ENCODE measurements around the gene BEGAIN. TPM values are rescaled to one million over a fixed set of nuclear protein-coding genes. Genes with fewer than 3 reads are reported as not detected.
A peak's percentile ranks its signal among the peaks of the same experiment; 100 is the strongest.

The BEGAIN gene
- total RNA-seq, 5 donors from 2014 or later (not counting 1 experiment from before 2014, with no cell fraction given) = 0.23 to 1.9 (median 1.6) TPM; not detected in 1

- Mint-ChIP-seq H3K27ac (no peak overlapping the region), H3K9me3 (no peaks in the 10 kb centered on the region), H3K4me1 (peaks cover 3 to 9% (median 4%) of the 10 kb centered on the region in 3 donors), H3K4me3 (peak overlapping the region; percentile 28 to 68 (median 67)), H3K36me3 (no peaks in the 10 kb centered on the region), H3K27me3 (peaks cover 14 to 49% of the 10 kb centered on the region in 2 donors)
- H3K4me1 ChIP-seq (ENCODE audit: control insufficient read depth in 1 of 2, extremely low read depth in 1 of 2, insufficient read depth in 2 of 2, low read length in 2 of 2) = peaks cover 8 to 23% of the 10 kb centered on the region in 2 experiments
- WGBS (ENCODE audit: insufficient coverage) = 4% methylated on average over 52 of the region's 70 CpGs
- peak in 1 of 35 experiments; percentile 44 for DNase-seq
- POLR2A ChIA-PET = no interaction called here
- H3K36me3 ChIP-seq (ENCODE audit: control insufficient read depth in 2 of 2, extremely low read depth in 1 of 2, insufficient read depth in 1 of 2, low read length in 1 of 2) = no peaks in the 10 kb centered on the region
- H3K27me3 ChIP-seq (replicated peaks in 1 of 2; ENCODE audit: control insufficient read depth in 2 of 2, extremely low read depth in 1 of 2, insufficient read depth in 2 of 2, low read length in 1 of 2) = peaks cover 0 to 78% of the 10 kb centered on the region in 2 experiments
- no peaks in the 10 kb centered on the region for H3K9me3 ChIP-seq
- CTCF ChIA-PET = interaction anchor here in 1 of 2 donors (1.1 kb wide), 1 partner anchor 78 kb away, joined by 6 read pairs; no protein-coding TSS in a partner anchor
- no peak overlapping the region for H3K27ac ChIP-seq (ENCODE audit: low read length)
- peak; percentile 19 to 40 (median 31) for ATAC-seq (replicated peaks in 1 of 4)
- H3K4me3 ChIP-seq (ENCODE audit: control insufficient read depth in 1 of 2, extremely low read depth in 1 of 2, low read length in 1 of 2) = peak overlapping the region; percentile 32 to 34
These were observed 20.0 kb downstream of the BEGAIN start for GRCh38 chr14:100567009-100567876.

GRCh38 chr14:100566586-100566985 lies 20.6 kb downstream of the BEGAIN start:
- no peak for ATAC-seq (replicated peaks in 1 of 4)
- peaks cover 0 to 73% of the 10 kb centered on the region in 2 experiments for H3K27me3 ChIP-seq (replicated peaks in 1 of 2; ENCODE audit: control insufficient read depth in 2 of 2, extremely low read depth in 1 of 2, insufficient read depth in 2 of 2, low read length in 1 of 2)
- H3K4me1 Mint-ChIP-seq = peaks cover 3 to 9% (median 4%) of the 10 kb centered on the region in 3 donors
- no peaks in the 10 kb centered on the region for H3K9me3 ChIP-seq
- no peak for DNase-seq
- ChIA-PET CTCF (interaction anchor here in 1 of 2 donors (1.1 kb wide), 1 partner anchor 79 kb away, joined by 6 read pairs; no protein-coding TSS in a partner anchor), POLR2A (no interaction called here)
- H3K36me3 Mint-ChIP-seq = no peaks in the 10 kb centered on the region
- WGBS (ENCODE audit: insufficient coverage) = 67% methylated on average over 1 of the region's 4 CpGs
- peaks cover 14 to 43% of the 10 kb centered on the region in 2 donors for H3K27me3 Mint-ChIP-seq
- H3K4me1 ChIP-seq (ENCODE audit: control insufficient read depth in 1 of 2, extremely low read depth in 1 of 2, insufficient read depth in 2 of 2, low read length in 2 of 2) = peaks cover 8 to 23% of the 10 kb centered on the region in 2 experiments
- no peak overlapping the region for H3K27ac ChIP-seq (ENCODE audit: low read length)
- no peaks in the 10 kb centered on the region for H3K36me3 ChIP-seq (ENCODE audit: control insufficient read depth in 2 of 2, extremely low read depth in 1 of 2, insufficient read depth in 1 of 2, low read length in 1 of 2)
- H3K4me3 ChIP-seq (ENCODE audit: control insufficient read depth in 1 of 2, extremely low read depth in 1 of 2, low read length in 1 of 2) = no peak overlapping the region
- H3K9me3 Mint-ChIP-seq = no peaks in the 10 kb centered on the region
- peak overlapping the region; percentile 28 to 68 (median 67) for H3K4me3 Mint-ChIP-seq
- H3K27ac Mint-ChIP-seq = no peak overlapping the region

- whole genome bisulfite sequencing (ENCODE audit: insufficient coverage) = 95% methylated on average over 7 of the region's 11 CpGs
- Histone ChIP-seq H3K27ac (ENCODE audit: low read length) (no peak overlapping the region), H3K4me1 (ENCODE audit: control insufficient read depth in 1 of 2, extremely low read depth in 1 of 2, insufficient read depth in 2 of 2, low read length in 2 of 2) (peaks cover 8 to 23% of the 10 kb centered on the region in 2 experiments), H3K27me3 (replicated peaks in 1 of 2; ENCODE audit: control insufficient read depth in 2 of 2, extremely low read depth in 1 of 2, insufficient read depth in 2 of 2, low read length in 1 of 2) (peaks cover 0 to 69% of the 10 kb centered on the region in 2 experiments), H3K9me3 (no peaks in the 10 kb centered on the region), H3K36me3 (ENCODE audit: control insufficient read depth in 2 of 2, extremely low read depth in 1 of 2, insufficient read depth in 1 of 2, low read length in 1 of 2) (no peaks in the 10 kb centered on the region), H3K4me3 (ENCODE audit: control insufficient read depth in 1 of 2, extremely low read depth in 1 of 2, low read length in 1 of 2) (no peak overlapping the region)
- no peak for DNase-seq
- peak overlapping the region in 2 of 3 donors; percentile 37 to 46 for H3K4me3 Mint-ChIP-seq
- H3K27ac Mint-ChIP-seq = no peak overlapping the region
- no peak for ATAC-seq (replicated peaks in 1 of 4)
- POLR2A ChIA-PET = no interaction called here
- CTCF ChIA-PET = no interaction called here
- peaks cover 12 to 38% of the 10 kb centered on the region in 2 donors for H3K27me3 Mint-ChIP-seq
- peaks cover 3 to 9% (median 4%) of the 10 kb centered on the region in 3 donors for H3K4me1 Mint-ChIP-seq
- no peaks in the 10 kb centered on the region for H3K36me3 Mint-ChIP-seq
- H3K9me3 Mint-ChIP-seq = no peaks in the 10 kb centered on the region
These were observed 21.1 kb downstream of the BEGAIN start for GRCh38 chr14:100566119-100566518.

GRCh38 chr14:100565650-100566049 lies 21.6 kb downstream of the BEGAIN start:
- no peak for ATAC-seq (replicated peaks in 1 of 4)
- POLR2A ChIA-PET = no interaction called here

GRCh38 chr14:100564512-100564911 lies 22.7 kb downstream of the BEGAIN start:
- peaks cover 8 to 23% of the 10 kb centered on the region in 2 experiments for H3K4me1 ChIP-seq (ENCODE audit: control insufficient read depth in 1 of 2, extremely low read depth in 1 of 2, insufficient read depth in 2 of 2, low read length in 2 of 2)
- no peak overlapping the region for H3K27ac Mint-ChIP-seq
- peaks cover 0 to 58% of the 10 kb centered on the region in 2 experiments for H3K27me3 ChIP-seq (replicated peaks in 1 of 2; ENCODE audit: control insufficient read depth in 2 of 2, extremely low read depth in 1 of 2, insufficient read depth in 2 of 2, low read length in 1 of 2)
- no peak overlapping the region for H3K4me3 Mint-ChIP-seq
- H3K4me3 ChIP-seq (ENCODE audit: control insufficient read depth in 1 of 2, extremely low read depth in 1 of 2, low read length in 1 of 2) = no peak overlapping the region
- H3K27ac ChIP-seq (ENCODE audit: low read length) = no peak overlapping the region
- WGBS (ENCODE audit: insufficient coverage) = 88% methylated on average over 6 of the region's 6 CpGs
- DNase-seq (no peak), ATAC-seq (replicated peaks in 1 of 4) (no peak)
- no peaks in the 10 kb centered on the region for H3K9me3 ChIP-seq
- CTCF ChIA-PET = no interaction called here
- no peaks in the 10 kb centered on the region for H3K36me3 Mint-ChIP-seq
- no peaks in the 10 kb centered on the region for H3K36me3 ChIP-seq (ENCODE audit: control insufficient read depth in 2 of 2, extremely low read depth in 1 of 2, insufficient read depth in 1 of 2, low read length in 1 of 2)
- peaks cover 7 to 27% of the 10 kb centered on the region in 2 donors for H3K27me3 Mint-ChIP-seq
- no peaks in the 10 kb centered on the region for H3K9me3 Mint-ChIP-seq
- peaks cover 3 to 9% (median 3%) of the 10 kb centered on the region in 3 donors for H3K4me1 Mint-ChIP-seq
- POLR2A ChIA-PET = no interaction called here

More at GRCh38 chr14:100565650-100566049, 21.6 kb downstream of the BEGAIN start:
- Mint-ChIP-seq H3K27me3 (peaks cover 11 to 35% of the 10 kb centered on the region in 2 donors), H3K27ac (no peak overlapping the region), H3K4me3 (peak overlapping the region in 1 of 3 donors; percentile 46), H3K9me3 (no peaks in the 10 kb centered on the region), H3K36me3 (no peaks in the 10 kb centered on the region), H3K4me1 (peaks cover 3 to 9% (median 4%) of the 10 kb centered on the region in 3 donors)
- Histone ChIP-seq H3K27ac (ENCODE audit: low read length) (no peak overlapping the region), H3K36me3 (ENCODE audit: control insufficient read depth in 2 of 2, extremely low read depth in 1 of 2, insufficient read depth in 1 of 2, low read length in 1 of 2) (no peaks in the 10 kb centered on the region), H3K27me3 (replicated peaks in 1 of 2; ENCODE audit: control insufficient read depth in 2 of 2, extremely low read depth in 1 of 2, insufficient read depth in 2 of 2, low read length in 1 of 2) (peaks cover 0 to 64% of the 10 kb centered on the region in 2 experiments), H3K4me1 (ENCODE audit: control insufficient read depth in 1 of 2, extremely low read depth in 1 of 2, insufficient read depth in 2 of 2, low read length in 2 of 2) (peaks cover 8 to 23% of the 10 kb centered on the region in 2 experiments), H3K9me3 (no peaks in the 10 kb centered on the region), H3K4me3 (ENCODE audit: control insufficient read depth in 1 of 2, extremely low read depth in 1 of 2, low read length in 1 of 2) (no peak overlapping the region)
- 79% methylated on average over 2 of the region's 3 CpGs for WGBS (ENCODE audit: insufficient coverage)
- CTCF ChIA-PET = no interaction called here
- DNase-seq = no peak

GRCh38 chr14:100562751-100563150 lies 24.5 kb downstream of the BEGAIN start:
- no peak overlapping the region for H3K27ac ChIP-seq (ENCODE audit: low read length)
- H3K36me3 ChIP-seq (ENCODE audit: control insufficient read depth in 2 of 2, extremely low read depth in 1 of 2, insufficient read depth in 1 of 2, low read length in 1 of 2) = no peaks in the 10 kb centered on the region
- Mint-ChIP-seq H3K27ac (no peak overlapping the region), H3K4me1 (peaks cover 0 to 8% (median 1%) of the 10 kb centered on the region in 3 donors), H3K27me3 (peaks cover 3 to 22% of the 10 kb centered on the region in 2 donors), H3K4me3 (no peak overlapping the region), H3K36me3 (no peaks in the 10 kb centered on the region), H3K9me3 (no peaks in the 10 kb centered on the region)
- H3K4me3 ChIP-seq (ENCODE audit: control insufficient read depth in 1 of 2, extremely low read depth in 1 of 2, low read length in 1 of 2) = no peak overlapping the region
- H3K27me3 ChIP-seq (replicated peaks in 1 of 2; ENCODE audit: control insufficient read depth in 2 of 2, extremely low read depth in 1 of 2, insufficient read depth in 2 of 2, low read length in 1 of 2) = peaks cover 0 to 52% of the 10 kb centered on the region in 2 experiments
- ATAC-seq (replicated peaks in 1 of 4) = no peak
- DNase-seq = no peak
- 87% methylated on average over 9 of the region's 18 CpGs for WGBS (ENCODE audit: insufficient coverage)
- H3K9me3 ChIP-seq = no peaks in the 10 kb centered on the region
- H3K4me1 ChIP-seq (ENCODE audit: control insufficient read depth in 1 of 2, extremely low read depth in 1 of 2, insufficient read depth in 2 of 2, low read length in 2 of 2) = peaks cover 4 to 11% of the 10 kb centered on the region in 2 experiments
- ChIA-PET POLR2A (no interaction called here), CTCF (no interaction called here)

Data from T-cell (primary cell).